ENCODE results near the gene VEGFB. TPM values are rescaled to one million over a fixed set of nuclear protein-coding genes. Genes with fewer than 3 reads are reported as not detected.

Gene VEGFB
- total RNA-seq, 2 donors from 2014 or later = 25.9 to 59.5 TPM

- H3K36me3 ChIP-seq = peaks cover 35% of the 10 kb centered on the region
Measured at GRCh38 chr11:64196626-64197025, 37.8 kb upstream of the VEGFB start.

GRCh38 chr11:64198511-64198910, 35.9 kb upstream of the VEGFB start:
- Histone ChIP-seq H3K9ac (ENCODE audit: low read depth in 2 of 2, low read length in 2 of 2) (no peak overlapping the region), H3K4me3 (no peak overlapping the region), H3K27ac (no peak overlapping the region), H3K9me3 (no peaks in the 10 kb centered on the region), H3K36me3 (peaks cover 44% of the 10 kb centered on the region), H3K27me3 (no peaks in the 10 kb centered on the region), H3K4me1 (no peaks in the 10 kb centered on the region)
- no peak for TF ChIP-seq CTCF (IDR thresholded peaks at IDR 0.05)
- intact Hi-C loops (cut with DNase I) = no loop called here
- DNase-seq = no peak

More at GRCh38 chr11:64196626-64197025, 37.8 kb upstream of the VEGFB start:
- no peak for TF ChIP-seq CTCF (IDR thresholded peaks at IDR 0.05)
- intact Hi-C loops (cut with DNase I) = no loop called here
- H3K9me3 ChIP-seq = no peaks in the 10 kb centered on the region
- no peak overlapping the region for H3K9ac ChIP-seq (ENCODE audit: low read depth in 2 of 2, low read length in 2 of 2)
- H3K4me3 ChIP-seq = no peak overlapping the region
- DNase-seq = no peak
- H3K27me3 ChIP-seq = no peaks in the 10 kb centered on the region
- H3K27ac ChIP-seq = no peak overlapping the region
- H3K4me1 ChIP-seq = no peaks in the 10 kb centered on the region

- Histone ChIP-seq H3K4me3 (no peak overlapping the region), H3K4me1 (peaks cover 15% of the 10 kb centered on the region), H3K27ac (no peak overlapping the region), H3K36me3 (peaks cover 39% of the 10 kb centered on the region), H3K27me3 (no peaks in the 10 kb centered on the region), H3K9ac (ENCODE audit: low read depth in 2 of 2, low read length in 2 of 2) (no peak overlapping the region), H3K9me3 (no peaks in the 10 kb centered on the region)
- DNase-seq = no peak
- intact Hi-C loops (cut with DNase I) = loop anchor here (5.0 kb wide), 1 partner anchor 101 kb away; the partner anchor contains the start of gene CATSPERZ
- TF ChIP-seq CTCF (IDR thresholded peaks at IDR 0.05) = no peak
Measured at GRCh38 chr11:64201543-64201942, 32.8 kb upstream of the VEGFB start.

GRCh38 chr11:64202992-64203391, 31.4 kb upstream of the VEGFB start:
- H3K4me3 ChIP-seq = no peak overlapping the region
- no peak overlapping the region for H3K27ac ChIP-seq
- no peak for DNase-seq
- no peaks in the 10 kb centered on the region for H3K27me3 ChIP-seq
- H3K9me3 ChIP-seq = no peaks in the 10 kb centered on the region
- no peak overlapping the region for H3K9ac ChIP-seq (ENCODE audit: low read depth in 2 of 2, low read length in 2 of 2)
- peaks cover 27% of the 10 kb centered on the region for H3K36me3 ChIP-seq
- no peak for TF ChIP-seq CTCF (IDR thresholded peaks at IDR 0.05)
- intact Hi-C loops (cut with DNase I) = loop anchor here (5.0 kb wide), 1 partner anchor 99 kb away; the partner anchor contains the start of gene CATSPERZ
- peaks cover 17% of the 10 kb centered on the region for H3K4me1 ChIP-seq

- Histone ChIP-seq H3K9ac (ENCODE audit: low read depth in 2 of 2, low read length in 2 of 2) (no peak overlapping the region), H3K4me3 (no peak overlapping the region), H3K4me1 (peaks cover 17% of the 10 kb centered on the region), H3K36me3 (peaks cover 27% of the 10 kb centered on the region), H3K9me3 (no peaks in the 10 kb centered on the region), H3K27ac (no peak overlapping the region), H3K27me3 (no peaks in the 10 kb centered on the region)
- DNase-seq = no peak
- no peak for TF ChIP-seq CTCF (IDR thresholded peaks at IDR 0.05)
- intact Hi-C loops (cut with DNase I) = loop anchor here (5.0 kb wide), 1 partner anchor 99 kb away; the partner anchor contains the start of gene CATSPERZ
Measured at GRCh38 chr11:64203421-64204079, 30.8 kb upstream of the VEGFB start.
